Hematopoietic multipotent progenitor cell (in vitro differentiated cells): ENCODE results near the gene KAZN. TPM values are rescaled to one million over a fixed set of nuclear protein-coding genes. Genes with fewer than 3 reads are reported as not detected.
A peak's percentile ranks its signal among the peaks of the same experiment; 100 is the strongest.

Source experiments
- DNase-seq, 3 donors: peaks; one replicate each; pipeline ENCODE4 v3.0.0-alpha.2; 2011 to 2015; ENCODE audit warnings: low read depth in 2 of 3, low spot score in 2 of 3
- total RNA-seq: library from RNA; depleted of rRNA; stranded (reverse); fragments of >200 nt; gene quantifications from one replicate; pipeline ENCODE4 v1.2.3, GENCODE V29; 2012

Gene KAZN
- total RNA-seq, 1 donor: 0.54 TPM

DNA sequence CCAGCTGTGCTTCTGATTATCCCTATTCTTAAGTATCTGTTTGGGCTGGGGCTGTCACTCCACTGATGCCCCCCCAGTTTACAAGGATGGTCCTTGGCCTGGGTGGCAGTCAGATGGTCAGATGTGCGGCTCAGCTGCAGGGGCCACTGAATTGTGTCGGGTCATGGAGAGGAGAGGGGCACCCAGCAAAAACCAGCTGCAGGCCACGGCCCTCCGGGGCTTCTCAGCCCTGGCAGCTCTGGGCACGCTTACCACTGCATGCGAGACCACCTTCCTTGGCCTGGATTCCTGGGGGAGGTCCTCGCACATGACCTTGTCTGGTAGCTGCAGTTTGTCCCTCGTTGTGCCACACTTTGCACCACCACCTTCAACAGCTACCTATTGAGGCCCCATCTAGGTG lies 390.2 kb downstream of the KAZN start:
- no peak for DNase-seq

DNA sequence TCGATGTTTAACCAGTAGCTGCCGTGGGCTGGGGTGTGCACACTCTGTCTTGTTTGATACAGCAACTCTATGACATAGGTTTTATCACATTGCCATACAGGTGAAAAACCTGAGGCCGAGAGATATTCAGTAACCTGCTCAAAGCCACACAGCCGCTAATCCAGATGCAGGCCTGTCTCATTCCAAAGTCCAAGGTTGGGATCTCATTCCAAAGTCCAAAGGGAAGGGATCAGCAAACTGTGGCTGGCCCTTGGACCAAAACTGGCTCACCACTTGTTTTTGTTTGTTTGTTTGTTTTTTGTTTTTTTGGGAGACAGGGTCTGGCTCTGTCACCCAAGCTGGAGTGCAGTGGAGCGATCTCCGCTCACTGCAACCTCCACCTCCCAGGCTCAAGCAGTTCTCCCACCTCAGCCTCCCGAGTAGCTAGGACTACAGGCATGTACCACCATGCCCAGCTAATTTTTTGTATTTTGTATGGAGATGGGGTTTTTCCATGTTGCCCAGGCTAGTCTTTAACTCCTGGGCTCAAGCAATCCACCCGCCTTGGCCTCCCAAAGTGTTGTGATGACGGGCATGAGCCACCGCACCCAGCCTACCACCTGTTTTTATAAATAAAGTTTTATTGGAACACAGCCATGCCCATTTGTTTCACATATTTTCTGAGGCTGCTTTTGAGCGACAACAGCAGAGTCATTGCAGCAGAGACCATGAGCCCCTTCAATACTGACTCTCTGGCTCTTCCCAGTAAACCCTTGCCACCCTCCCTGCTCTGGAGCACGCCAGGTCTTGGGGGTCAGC lies 391.6 kb downstream of the KAZN start:
- DNase-seq: no peak

DNA sequence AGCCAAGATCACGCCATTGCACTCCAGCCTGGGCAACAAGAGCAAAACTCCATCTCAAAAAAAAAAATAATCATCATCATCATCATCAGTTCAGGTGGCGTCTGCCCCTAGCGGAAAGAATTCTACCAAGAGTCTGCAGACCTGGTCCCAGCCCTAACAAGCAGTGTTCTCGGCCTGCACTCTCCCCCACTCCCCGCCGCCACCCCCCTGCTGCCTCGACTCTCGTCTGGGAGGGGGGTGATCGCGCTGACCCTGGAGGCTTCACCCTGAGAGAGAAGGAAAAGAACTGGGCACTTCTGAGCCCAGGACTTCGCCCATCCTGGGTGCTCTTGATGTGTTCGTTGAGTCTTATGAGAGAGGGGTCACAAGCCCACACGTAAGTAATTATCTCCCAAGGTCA lies 394.9 kb downstream of the KAZN start:
- no peak for DNase-seq

DNA sequence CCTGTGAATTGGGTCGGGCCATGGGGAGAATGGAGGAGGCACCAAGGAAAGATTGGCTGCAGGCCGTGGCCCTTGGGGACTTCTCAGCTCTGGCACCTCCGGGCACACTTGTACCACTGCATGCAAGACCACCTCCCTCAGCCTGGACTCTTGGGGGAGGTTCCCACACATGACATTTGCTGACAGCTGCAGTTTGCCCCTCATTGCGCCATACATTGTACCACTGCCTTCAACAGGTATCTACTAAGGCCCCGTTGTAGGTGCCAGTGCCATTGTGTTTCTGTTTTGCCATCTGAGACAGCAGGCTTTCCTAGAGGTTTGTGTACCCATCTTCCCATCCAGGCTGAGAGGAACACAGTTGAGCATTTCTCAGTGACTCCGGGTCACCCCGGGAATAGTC lies 395.7 kb downstream of the KAZN start:
- no peak for DNase-seq

DNA sequence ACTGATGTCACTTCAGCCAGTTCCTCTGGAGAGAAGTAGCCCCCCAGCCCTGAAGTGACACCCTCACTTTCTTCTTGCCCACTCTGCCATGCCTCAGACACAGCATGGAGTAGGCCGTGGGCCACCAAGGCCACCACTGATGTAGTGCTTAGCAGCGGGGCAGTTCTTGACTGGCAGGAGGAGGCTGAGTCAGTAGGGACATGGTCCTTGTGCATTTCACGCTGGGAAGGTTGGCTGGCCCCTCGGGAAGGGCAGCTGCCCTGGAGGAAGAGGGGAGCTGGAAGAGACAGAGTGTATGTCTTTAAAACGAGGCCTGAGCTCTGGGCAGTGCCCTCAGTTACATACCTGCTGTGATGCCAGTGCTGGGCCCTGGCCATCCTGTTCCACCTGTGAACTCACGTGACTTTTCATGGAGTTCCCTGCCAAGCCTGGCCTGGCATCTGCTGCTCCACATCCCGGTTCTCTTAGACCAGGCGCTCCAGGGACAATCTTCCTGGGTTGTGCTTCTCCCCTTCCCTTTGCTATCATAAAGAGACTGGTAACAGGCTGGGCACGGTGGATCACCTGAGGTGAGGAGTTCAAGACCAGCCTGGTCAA lies 396.5 kb downstream of the KAZN start:
- no peak for DNase-seq

DNA sequence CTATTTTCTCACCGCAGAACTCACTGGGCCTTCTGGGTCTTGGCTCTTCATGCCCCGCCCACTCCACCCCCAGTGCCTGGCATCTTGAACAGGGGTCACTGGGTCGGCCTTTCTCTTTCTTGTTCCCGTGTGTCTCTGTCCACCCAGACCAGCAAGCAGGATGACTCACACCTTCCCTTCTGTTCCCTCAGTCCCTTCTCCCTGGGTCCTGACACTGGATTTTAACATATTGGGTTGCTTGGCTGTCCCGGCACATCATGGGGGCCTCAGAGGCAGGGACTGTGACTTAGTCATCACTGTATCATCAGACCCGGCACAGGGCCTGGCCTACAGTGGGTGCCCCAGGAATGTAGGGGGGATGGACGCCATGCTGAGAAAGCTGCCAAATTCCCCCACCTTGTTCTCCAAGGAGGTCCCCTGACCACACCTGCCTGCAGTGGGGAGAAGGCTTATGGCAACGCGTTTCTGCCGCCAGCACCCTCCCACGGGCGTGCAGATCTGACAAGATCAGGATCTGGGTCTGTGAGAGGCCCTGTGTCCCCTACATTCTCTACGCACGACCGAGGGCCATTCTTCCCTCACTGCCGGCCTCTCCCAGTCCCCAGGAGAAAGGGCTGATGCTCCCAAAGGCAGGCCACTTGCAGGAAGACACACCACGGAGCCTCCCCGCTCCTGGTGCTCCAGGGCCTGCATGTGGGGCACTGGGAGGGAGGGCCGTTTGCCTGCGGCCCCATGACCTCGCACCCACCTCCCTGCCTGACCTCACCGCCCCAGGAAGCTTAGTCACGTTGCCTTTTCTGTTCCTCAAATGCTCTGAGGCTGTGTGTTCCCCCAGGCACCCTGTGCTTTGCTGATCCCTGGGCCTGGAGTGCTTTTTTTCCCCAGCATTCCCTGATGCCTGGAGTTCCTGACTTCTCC lies 397.9 kb downstream of the KAZN start:
- no peak for DNase-seq

DNA sequence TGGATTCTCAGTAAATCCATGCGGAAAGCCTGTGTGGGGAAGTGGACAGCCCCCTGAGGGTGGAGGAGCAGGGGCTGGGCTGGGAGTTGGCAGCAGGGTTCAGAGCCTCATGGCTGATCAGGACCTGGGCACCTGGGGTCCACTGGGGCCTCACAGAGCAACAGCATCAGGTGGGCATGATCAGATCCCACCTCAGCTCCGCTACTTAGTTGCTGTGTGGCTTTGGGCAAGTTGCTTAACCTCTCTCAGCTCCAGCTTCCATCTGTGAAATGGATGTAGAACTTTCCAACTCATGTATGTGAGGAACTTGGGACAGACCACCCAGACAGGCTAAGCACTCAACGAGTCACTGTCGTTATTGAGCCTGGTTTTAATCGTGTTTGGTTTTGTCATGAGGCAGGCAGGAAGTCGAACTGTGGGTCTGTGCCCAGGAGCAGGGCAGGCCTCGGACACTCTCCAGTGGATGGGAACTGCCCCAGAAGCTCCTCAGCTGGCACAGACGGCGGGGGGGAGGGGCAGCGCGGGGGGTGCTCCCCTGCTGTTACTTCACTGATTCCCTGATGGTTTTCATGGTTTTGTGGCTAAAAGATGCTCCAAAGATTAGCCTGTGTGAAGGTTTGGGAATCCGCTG lies 399.3 kb downstream of the KAZN start:
- no peak for DNase-seq

DNA sequence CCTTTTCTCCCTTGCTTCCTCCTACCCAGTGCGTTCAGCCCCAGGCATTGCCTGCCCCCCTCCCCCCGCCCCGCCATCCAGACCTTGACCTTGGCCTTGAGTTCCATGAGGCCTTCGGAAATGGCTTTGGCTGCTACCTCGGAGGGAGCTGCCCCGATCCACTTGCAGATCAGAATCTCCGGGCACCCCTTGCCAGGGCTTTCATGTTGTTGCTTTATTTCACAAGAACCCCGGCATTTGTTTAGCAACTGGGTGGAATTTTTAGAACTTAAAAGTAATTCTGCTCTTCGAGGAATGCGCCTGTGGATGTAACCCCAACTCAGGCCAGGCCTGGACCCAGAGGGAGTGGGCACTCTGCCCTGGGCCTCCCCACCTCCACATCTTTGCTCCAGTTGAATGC lies 401.0 kb downstream of the KAZN start:
- no peak for DNase-seq

DNA sequence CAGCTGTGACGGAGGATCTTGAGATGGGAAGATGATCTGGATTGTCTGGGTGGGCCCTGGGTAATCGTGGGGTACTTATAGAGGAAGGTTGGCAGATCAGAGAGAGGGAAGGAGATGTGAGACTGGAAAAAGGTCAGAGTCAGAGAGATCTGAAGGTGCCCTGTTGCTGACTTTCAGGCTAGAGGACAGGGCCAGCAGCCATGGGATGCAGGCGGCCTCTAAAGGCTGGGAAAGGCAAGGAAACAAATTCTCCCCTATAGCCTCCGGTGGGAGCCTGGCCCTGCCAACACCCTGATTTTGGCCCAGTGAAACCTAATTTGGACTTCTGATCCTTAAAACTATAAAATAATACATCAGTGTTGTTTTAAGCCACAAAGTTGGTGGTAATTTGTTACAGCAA lies 401.5 kb downstream of the KAZN start:
- no peak for DNase-seq

DNA sequence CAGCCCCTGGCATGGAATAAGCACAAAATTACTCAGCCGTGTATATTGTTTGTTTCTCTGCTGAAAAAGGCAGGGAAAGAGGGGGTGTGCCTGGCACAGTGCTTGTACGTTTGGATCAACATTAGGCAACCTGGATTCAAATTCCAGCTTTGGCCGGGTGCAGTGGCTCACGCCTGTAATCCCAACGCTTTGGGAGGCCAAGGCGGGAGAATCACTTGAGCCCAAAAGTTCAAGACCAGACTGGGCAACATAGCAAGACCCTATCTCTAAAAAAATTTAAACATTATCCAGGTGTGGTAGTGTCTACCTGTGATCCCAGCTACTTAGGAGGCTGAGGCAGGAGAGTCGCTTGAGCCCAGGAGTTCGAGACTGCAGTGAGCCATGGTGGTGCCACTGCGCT lies 402.2 kb downstream of the KAZN start:
- no peak for DNase-seq

DNA sequence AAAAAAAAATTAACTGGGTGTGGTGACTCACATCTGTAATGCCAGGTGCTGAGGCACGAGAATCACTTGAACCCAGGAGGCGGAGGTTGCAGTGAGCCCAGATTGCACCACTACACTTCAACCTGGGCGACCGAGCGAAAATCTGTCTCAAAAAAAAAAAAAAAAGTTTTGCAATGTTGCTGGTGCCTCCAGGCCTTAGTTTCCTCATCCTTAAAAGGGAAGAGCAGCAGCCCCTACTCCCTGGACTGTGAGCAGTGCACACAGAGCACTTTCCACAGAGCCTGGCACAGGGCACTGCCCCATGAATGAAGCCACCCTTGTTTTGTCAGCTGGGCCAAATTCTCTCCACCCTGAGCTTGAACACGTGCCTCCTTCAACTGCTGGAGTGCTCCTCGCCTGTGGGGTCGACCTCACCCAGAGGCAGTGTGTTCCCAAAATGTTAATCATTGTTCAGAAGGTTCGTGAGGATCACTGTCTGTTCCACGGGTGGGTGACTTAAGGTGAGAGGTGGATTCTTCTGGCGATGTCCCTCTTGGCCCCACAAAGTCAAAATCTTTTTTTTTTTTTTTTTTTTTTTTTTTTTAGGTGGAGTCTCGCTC lies 402.9 kb downstream of the KAZN start:
- DNase-seq: no peak

DNA sequence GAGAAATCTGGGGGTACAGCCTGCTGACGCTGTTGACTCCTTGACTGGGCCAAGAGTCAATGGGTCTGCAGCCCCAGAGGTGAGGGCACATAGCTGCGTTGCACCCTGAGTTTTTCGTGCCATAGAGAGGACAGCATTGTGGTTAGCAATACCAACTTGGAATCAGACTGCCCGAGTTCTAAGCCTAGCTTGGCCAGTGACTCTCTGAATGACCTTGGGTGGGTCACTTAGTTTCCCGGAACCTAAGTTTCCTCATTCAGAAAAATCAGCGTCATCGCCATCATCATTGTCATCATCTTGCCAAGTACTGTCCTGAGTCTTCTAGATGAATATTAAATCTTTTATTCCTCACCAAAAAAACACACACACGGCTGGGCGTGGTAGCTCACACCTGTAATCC lies 403.8 kb downstream of the KAZN start:
- no peak for DNase-seq

DNA sequence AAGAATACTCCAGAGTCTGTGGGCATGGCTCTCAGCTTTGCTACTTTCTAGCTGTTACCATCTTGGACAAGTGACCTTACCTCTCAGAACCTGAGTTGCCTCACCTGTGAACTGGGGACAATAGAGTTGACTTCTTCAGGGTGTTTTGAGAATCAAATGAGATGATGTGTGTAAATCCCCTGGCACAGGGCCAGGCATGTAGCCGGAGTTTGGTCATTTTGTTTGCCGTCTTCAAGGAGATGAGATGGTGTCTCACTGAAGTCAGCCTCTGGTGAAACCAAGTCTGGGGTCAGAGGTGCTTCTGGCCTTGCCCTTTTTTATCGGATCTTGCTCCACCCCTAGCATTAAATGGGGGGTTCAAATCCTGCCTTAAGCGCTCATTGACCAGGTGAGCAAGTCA lies 405.9 kb downstream of the KAZN start:
- DNase-seq: no peak

DNA sequence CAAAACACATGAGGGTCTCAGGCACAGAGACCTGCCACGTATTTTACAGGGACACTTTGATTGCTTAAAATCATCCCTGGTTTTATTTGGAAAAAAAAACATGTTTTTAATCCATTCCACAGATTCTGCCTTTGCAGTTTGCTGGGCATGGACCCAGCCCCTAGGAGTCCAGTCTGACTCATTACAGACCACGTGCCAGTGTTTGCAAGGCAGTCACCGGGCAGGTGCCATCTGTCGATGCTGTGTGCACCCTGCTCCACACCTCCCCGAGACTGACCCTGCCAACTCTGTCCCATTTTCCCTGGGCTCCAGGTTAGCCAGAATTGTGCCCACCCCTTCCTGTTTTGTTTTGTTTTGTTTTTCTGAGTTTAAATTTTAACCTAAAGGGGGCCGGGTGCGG lies 406.6 kb downstream of the KAZN start:
- no peak for DNase-seq

DNA sequence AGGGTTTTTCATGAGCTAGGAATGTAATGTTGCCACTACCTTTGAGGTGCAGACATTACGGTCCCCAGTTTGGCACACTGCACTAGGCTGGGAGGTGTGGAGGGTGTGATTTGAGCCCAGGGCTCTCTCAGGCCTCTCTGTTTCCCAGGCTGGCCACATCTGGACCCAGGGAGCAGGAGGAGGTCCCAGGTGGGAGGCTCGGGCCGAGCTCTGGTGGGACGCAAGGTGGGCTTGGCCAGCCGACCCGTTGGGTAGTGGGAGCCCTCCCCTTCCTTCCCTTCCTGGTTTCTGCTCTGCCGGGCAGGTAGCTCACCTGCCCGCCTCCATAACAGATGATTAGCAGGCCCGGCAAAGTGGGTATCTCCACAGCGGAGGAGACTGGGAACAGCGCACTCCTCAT lies 408.9 kb downstream of the KAZN start:
- no peak for DNase-seq

DNA sequence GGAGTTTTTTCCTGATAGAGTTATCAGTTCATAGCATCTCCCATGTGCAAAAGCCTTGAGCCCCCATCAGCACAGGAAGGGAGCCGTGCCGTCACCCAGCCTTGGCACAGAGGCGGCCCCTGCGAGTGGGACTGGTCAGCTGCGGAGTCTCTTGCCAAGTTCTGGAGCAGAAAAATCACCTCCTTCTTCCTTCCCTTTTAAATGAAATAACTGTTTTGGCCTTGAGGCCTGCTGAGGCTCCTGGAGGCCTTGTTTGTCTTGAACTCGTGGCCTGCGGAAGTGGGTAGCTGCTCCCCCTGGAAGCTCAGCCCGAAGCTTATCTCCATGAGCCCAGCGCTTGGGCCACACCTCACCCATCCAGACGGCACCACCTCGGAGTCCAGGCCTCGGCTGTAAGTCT lies 409.4 kb downstream of the KAZN start:
- no peak for DNase-seq

DNA sequence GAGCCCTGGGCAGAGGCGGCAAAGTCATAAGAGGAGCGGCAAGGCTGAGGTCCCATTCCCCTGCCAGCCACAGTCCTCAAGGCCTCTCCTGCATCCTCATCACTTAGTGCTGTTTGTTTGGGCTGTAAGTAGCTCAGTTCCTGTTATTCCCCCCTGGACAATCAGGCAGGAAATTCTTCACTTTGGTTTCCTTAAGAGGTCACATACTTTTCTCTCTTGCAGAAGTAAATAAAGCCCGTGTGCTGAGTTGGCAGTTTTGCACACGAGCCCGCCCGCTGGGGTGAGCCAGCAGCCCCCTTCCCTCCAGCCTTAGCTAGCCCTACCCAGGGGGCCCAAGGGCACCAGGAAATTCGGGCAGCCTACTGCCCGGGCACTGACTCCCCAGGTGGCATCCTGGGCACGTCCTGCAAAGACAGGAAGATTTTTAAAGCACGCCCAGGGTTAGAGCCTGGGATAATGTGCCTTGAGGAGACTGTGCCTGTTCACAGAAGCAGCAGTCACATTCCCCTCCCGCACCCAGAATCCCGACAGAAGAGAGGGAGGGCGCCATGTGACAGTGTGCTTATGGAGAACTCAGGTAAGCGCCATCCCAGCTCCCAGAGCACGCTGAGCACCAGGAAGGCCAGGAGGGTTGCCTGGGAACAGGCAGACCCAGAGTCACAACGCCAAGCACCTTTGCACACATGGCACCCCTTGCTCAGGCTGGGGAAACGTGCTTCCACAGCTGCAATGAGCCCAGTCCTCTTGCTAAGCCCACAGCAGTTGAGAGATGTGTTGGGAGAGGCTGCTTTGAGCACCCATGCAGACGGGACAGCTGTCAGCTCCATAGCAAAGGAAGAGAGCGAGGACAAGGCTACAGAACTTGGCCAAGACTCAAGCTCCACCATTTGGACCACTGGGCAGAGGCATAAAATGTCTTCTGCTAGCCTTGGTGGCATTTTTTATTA lies 410.6 kb downstream of the KAZN start:
- DNase-seq: peak in 1 of 3 donors; percentile 13

DNA sequence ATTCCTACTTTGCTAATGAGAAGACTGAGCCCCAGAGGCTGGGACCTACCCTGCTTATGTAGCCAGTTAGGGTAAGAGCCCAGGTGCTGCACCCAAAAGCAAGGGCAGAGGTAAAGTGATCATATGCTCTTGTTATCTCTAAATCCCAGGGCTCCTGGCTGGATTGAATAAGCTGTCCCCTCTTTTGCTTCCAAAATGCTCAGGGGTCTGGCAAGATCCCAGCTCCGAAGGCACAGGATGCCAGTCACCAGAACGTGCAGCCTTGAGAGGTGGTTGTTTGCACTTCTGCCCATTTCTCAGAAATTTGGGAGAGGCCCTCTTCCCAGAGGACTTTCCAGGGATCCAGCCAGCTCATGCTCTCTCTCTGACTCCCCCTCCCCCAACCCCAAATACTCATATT lies 412.7 kb downstream of the KAZN start:
- no peak for DNase-seq

DNA sequence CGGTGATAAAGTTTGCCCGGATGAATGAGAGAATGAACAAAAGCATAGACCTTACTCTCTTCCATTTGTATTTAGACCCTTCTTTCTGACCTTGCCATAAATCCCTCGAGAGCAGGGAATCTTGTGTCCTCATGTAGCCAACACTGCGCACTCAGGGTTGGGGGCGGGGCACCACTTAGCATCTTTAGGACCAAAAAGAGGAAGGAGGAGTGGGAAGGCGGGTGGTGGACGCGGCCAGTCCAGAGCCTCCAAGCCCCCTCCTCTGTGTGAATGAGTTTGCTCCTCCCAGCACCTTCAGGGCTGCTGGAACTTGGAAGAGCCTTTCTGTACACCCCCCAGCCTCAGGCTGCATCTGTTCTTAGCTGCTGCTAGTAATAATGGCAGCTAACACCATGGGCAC lies 413.2 kb downstream of the KAZN start:
- no peak for DNase-seq

DNA sequence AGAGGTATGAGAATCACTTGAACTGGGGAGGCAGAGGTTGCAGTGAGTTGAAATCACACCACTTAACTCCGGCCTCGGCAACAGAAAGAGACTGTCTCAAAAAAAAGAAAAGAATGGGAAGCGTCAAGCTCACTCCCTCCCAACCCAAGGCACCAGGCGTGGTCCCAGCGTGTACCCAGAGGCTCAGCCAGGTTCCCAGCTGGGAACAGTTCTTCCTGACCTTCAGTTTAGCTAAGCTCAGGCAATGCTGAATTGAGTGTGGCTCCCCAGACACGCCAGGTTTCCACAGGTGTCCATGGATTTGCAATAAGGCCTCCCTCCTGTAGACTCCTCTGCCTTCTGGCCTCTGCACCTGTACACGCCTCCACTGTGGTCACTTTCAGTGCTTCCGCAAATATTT lies 414.3 kb downstream of the KAZN start:
- no peak for DNase-seq
